ENCODE measurements around the gene ZFAND6.

Gene ZFAND6

DNA sequence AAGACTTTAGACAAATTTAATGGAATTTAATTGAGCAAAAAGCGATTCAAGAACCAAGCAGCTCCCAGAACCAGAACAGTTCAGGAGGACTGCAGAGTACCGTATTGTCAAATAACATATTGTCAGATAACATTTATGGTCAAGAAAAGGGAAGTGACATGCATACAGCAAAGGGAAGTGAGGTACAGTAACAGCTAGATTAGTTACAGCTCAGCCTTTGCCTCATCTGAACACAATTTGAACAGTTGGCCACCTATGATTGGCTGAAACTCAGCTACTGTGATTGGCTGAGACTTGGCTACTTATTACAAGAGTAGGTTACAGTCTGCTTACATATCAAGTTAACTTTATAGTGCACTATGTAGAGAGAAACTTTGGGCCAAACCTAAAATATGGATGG is 21.9 kb downstream of the ZFAND6 start:
- no peak for DNase-seq (ENCODE audit: low read depth)

DNA sequence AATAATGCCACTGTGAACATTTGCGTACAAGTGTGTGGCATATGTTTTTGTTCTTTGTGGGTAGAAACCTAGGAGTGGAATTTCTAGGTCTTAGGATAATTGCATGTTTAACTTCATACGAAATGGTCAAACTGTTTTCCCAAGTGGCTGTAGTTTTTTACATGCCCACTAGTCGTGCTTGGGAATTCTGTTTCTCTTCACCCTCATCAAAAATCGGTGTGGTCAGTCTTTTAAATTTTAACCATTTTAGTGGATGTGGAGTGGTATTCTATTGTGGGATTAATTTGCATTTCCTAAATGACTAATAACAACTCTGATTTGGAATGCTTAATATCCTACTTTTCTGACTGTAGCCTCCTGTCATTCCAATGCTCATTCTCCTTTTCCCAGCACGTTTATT is 27.6 kb downstream of the ZFAND6 start:
- no peak for DNase-seq (ENCODE audit: low read depth)
- TF ChIP-seq, protein P1, sequence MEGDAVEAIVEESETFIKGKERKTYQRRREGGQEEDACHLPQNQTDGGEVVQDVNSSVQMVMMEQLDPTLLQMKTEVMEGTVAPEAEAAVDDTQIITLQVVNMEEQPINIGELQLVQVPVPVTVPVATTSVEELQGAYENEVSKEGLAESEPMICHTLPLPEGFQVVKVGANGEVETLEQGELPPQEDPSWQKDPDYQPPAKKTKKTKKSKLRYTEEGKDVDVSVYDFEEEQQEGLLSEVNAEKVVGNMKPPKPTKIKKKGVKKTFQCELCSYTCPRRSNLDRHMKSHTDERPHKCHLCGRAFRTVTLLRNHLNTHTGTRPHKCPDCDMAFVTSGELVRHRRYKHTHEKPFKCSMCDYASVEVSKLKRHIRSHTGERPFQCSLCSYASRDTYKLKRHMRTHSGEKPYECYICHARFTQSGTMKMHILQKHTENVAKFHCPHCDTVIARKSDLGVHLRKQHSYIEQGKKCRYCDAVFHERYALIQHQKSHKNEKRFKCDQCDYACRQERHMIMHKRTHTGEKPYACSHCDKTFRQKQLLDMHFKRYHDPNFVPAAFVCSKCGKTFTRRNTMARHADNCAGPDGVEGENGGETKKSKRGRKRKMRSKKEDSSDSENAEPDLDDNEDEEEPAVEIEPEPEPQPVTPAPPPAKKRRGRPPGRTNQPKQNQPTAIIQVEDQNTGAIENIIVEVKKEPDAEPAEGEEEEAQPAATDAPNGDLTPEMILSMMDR (IDR thresholded peaks at IDR 0.05; ENCODE audit: low read depth, low read length, missing control alignments), result peak; percentile 29
- in situ Hi-C loops (cut with HindIII; ENCODE audit: low sequenced_read_pairs), result no loop called here

More for the DNA sequence above, 21.9 kb downstream of the ZFAND6 start:
- in situ Hi-C loops (cut with HindIII; ENCODE audit: low sequenced_read_pairs), result no loop called here
- no peak overlapping the region for H3K4me3 ChIP-seq (ENCODE audit: low read depth, low read length)
- TF ChIP-seq, protein P1 (IDR thresholded peaks at IDR 0.05; ENCODE audit: low read depth, low read length, missing control alignments), result no peak

DNA sequence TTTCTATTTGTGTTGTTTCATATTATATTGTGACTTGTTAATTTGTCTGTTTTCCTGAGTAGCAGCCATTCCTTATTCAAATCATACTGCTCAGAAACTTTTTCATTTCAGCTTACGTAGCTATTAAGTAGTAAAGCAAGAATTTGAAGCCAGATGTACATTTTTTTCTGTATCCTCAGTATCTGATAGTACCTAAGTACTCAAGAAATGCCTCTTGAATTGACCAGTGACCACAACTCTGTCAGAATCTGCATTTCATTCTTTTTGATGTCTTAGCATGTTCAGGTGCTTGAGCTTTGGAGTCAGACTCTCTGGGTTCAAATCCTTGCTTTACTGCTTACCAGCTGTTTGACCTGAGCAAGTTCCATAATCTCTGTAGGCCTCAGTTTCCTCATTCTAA is 30.6 kb downstream of the ZFAND6 start:
- DNase-seq (ENCODE audit: low read depth), result no peak
- in situ Hi-C loops (cut with HindIII; ENCODE audit: low sequenced_read_pairs), result no loop called here
- TF ChIP-seq, protein P1 (IDR thresholded peaks at IDR 0.05; ENCODE audit: low read depth, low read length, missing control alignments), result no peak
- no peak overlapping the region for H3K4me3 ChIP-seq (ENCODE audit: low read depth, low read length)

More for the DNA sequence above, 27.6 kb downstream of the ZFAND6 start:
- no peak overlapping the region for H3K4me3 ChIP-seq (ENCODE audit: low read depth, low read length)

DNA sequence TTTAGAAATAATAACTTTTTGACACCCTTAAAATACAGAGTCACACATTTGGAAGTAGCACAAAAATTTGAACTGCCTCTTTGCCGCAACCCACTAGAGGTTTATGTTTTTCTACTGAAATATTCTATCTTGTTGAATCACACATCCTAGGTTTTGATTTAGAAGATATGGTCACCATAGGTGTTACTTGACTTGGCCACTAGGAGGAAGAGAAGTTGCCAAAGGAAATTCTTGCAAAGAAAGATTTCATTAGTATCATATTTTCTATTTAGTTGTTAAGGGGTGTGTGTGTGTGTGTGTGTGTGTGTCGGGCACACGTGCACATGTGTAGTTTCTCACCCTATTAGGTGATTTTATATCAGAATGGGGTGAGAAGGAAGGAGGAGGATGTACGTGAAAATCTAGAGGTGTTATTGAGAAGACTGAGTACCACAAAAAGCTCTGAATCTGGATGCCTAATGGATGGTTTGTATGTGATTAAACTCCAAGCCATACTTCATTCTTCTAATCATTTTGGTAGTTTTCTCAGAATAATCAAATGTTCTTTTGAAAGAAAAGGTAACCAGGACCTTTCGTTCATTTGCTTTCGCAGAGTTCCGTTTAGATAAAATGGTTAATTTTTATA is 31.5 kb downstream of the ZFAND6 start:
- no peak for DNase-seq (ENCODE audit: low read depth)
- in situ Hi-C loops (cut with HindIII; ENCODE audit: low sequenced_read_pairs), result no loop called here
- no peak overlapping the region for H3K4me3 ChIP-seq (ENCODE audit: low read depth, low read length)
- TF ChIP-seq, protein P1 (IDR thresholded peaks at IDR 0.05; ENCODE audit: low read depth, low read length, missing control alignments), result peak; percentile 44

DNA sequence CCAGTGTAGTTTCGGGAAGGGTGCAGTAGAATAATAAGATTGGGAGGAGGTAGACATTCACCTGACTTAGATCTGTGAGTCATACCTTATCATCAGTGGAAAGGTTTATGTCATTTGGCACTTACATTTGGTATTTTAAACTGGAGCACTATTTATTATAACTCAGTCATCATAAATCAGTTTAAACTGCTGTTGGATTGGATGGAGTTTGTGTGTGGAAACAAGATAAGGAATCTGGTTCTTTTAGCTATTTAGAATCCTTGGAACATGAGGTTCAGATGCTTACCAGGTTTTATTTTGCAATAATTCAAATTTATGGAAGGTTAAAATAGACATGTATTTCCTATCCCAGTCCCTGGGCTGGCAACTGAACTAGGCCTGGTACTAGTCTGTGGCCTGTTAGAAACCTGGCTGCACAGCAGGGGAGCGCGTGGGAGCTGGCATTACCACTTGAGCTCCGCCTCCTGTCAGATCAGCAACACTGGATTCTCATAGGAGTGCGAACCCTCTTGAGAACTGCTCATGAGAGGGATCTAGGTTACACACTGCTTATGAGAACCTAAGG is 34.5 kb downstream of the ZFAND6 start:
- in situ Hi-C loops (cut with HindIII; ENCODE audit: low sequenced_read_pairs), result no loop called here
- TF ChIP-seq, protein P1 (IDR thresholded peaks at IDR 0.05; ENCODE audit: low read depth, low read length, missing control alignments), result no peak
- no peak overlapping the region for H3K4me3 ChIP-seq (ENCODE audit: low read depth, low read length)
- DNase-seq (ENCODE audit: low read depth), result no peak

DNA sequence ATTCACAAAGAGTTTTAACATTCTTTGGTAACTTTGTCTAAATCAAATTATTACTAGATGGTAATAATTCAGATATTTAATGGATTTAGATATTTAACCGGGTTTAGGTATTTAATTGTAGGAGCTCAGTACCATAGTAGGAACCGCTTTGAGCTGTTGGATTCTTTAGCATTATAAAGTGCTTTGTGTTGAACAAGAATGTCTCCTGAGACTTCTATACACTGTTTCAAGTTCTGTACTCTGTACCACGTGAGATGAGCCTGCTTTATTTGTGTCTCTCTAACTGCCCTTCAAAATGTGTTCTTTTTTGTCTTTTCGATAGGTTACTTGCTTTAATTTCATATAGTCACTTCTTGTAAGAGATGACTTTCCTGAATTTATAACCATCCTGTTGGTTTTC is 36.0 kb downstream of the ZFAND6 start:
- H3K4me3 ChIP-seq (ENCODE audit: low read depth, low read length), result no peak overlapping the region
- in situ Hi-C loops (cut with HindIII; ENCODE audit: low sequenced_read_pairs), result no loop called here
- TF ChIP-seq, protein P1 (IDR thresholded peaks at IDR 0.05; ENCODE audit: low read depth, low read length, missing control alignments), result no peak
- DNase-seq (ENCODE audit: low read depth), result no peak

Data from astrocyte of the cerebellum (primary cell).